ENCODE data around the gene CLASP1. TPM values are rescaled to one million over a fixed set of nuclear protein-coding genes. Genes with fewer than 3 reads are reported as not detected.

Gene CLASP1
- total RNA-seq, 6 experiments from 2014 or later, result 38.2 to 49.0 (median 41.1) TPM

DNA sequence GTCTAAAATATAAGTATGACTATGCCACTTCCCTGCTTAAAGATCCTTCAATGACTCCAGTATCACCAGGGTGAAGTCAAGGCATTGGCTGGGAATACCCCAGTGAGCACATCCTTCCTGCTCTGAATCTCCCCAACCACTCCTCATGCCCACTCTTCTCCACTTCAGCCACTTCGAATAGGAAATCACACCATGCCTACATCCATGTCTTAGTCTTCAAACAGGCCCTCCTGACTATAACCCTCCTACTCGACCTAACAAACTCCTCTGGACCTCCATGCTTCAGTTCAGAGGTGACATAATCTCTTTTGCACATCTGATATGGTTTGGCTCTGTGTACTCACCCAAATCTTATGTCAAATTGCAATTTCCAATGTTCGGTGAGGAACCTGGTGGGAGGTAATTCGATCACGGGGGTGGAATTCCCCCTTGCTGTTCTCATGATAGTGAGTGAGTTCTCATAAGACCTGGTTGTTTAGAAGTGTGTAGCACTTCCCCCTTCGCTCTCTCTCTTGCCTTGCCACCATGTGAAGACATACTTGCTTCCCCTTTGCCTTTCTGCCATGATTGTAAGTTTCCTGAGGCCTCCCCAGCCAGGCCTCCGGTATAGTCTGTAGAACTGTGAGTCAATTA, 276.4 kb downstream of the CLASP1 start:
- H3K27me3 Mint-ChIP-seq (ENCODE audit: insufficient read depth), result no peaks in the 10 kb centered on the region; the same call in 1 of the 2 replicates
- peaks cover 69% of the 10 kb centered on the region for H3K4me1 Mint-ChIP-seq (ENCODE audit: low read depth)
- no peaks in the 10 kb centered on the region for H3K9me3 Mint-ChIP-seq
- no peak overlapping the region; the same call in 1 of the 2 replicates for H3K27ac Mint-ChIP-seq
- no peak for DNase-seq
- no peak overlapping the region for H3K4me3 Mint-ChIP-seq
- no peak for TF ChIP-seq CTCF (IDR thresholded peaks at IDR 0.05)
- peaks cover 68% of the 10 kb centered on the region for H3K36me3 Mint-ChIP-seq (ENCODE audit: low read depth)

DNA sequence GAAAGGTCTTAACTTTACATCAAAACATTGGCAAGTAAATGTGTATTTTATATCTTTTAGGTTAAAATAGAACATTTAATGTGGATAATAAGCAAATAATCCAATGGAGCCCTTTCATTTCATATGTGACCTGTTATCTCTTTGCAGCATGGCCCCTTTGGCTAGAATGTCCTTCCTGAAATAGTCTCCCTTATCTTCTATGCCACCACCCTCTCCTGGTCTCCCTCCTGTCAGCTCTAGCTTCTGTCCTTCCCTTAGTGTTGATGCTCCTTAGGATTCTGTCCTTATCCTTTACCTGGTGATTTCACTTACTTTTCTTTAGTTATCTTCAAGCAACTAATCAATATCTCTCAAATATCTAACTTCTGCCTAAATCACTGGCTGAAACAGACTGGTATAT, 277.2 kb downstream of the CLASP1 start:
- no peaks in the 10 kb centered on the region for H3K9me3 Mint-ChIP-seq
- H3K27me3 Mint-ChIP-seq (ENCODE audit: insufficient read depth), result no peaks in the 10 kb centered on the region; the same call in 1 of the 2 replicates
- no peak overlapping the region; the same call in 1 of the 2 replicates for H3K27ac Mint-ChIP-seq
- TF ChIP-seq CTCF (IDR thresholded peaks at IDR 0.05), result no peak
- DNase-seq, result no peak
- H3K4me3 Mint-ChIP-seq, result no peak overlapping the region
- H3K4me1 Mint-ChIP-seq (ENCODE audit: low read depth), result peaks cover 61% of the 10 kb centered on the region
- peaks cover 70% of the 10 kb centered on the region for H3K36me3 Mint-ChIP-seq (ENCODE audit: low read depth)

- Mint-ChIP-seq H3K27ac (peak overlapping the region; percentile 67), H3K27me3 (ENCODE audit: insufficient read depth) (peaks cover 3% of the 10 kb centered on the region; the same call in 1 of the 2 replicates), H3K4me1 (ENCODE audit: low read depth) (peaks cover 65% of the 10 kb centered on the region), H3K9me3 (no peaks in the 10 kb centered on the region), H3K4me3 (no peak overlapping the region; the same call in 1 of the 2 replicates), H3K36me3 (ENCODE audit: low read depth) (peaks cover 65% of the 10 kb centered on the region)
- peak; percentile 59 for DNase-seq
- TF ChIP-seq CTCF (IDR thresholded peaks at IDR 0.05), result no peak
Measured at GRCh38 chr2:121368836-121369235, 280.4 kb downstream of the CLASP1 start.

DNA sequence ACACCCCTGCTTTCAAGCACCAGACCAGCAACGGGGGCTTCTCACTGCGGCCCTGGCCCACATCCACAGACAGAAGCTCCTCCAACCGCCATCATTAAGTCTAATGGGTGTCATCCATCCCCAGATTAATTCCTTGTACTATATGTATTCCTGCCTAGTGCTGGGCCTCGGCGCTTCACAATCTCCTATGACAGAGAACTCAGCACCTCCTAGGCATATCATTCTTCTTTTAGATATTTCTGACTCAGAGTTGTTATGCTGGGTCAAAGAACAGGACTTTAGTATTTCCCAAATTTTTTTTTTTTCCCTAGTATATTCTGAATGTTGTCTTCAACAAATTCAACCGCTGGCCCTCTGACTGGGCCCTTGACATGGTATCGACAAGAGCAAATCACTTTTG, 281.1 kb downstream of the CLASP1 start:
- no peak for TF ChIP-seq CTCF (IDR thresholded peaks at IDR 0.05)
- H3K9me3 Mint-ChIP-seq, result no peaks in the 10 kb centered on the region
- peaks cover 3% of the 10 kb centered on the region; the same call in 1 of the 2 replicates for H3K27me3 Mint-ChIP-seq (ENCODE audit: insufficient read depth)
- peaks cover 61% of the 10 kb centered on the region for H3K36me3 Mint-ChIP-seq (ENCODE audit: low read depth)
- H3K27ac Mint-ChIP-seq, result peak overlapping the region; percentile 67
- H3K4me3 Mint-ChIP-seq, result no peak overlapping the region; the same call in 1 of the 2 replicates
- H3K4me1 Mint-ChIP-seq (ENCODE audit: low read depth), result peaks cover 72% of the 10 kb centered on the region
- no peak for DNase-seq

DNA sequence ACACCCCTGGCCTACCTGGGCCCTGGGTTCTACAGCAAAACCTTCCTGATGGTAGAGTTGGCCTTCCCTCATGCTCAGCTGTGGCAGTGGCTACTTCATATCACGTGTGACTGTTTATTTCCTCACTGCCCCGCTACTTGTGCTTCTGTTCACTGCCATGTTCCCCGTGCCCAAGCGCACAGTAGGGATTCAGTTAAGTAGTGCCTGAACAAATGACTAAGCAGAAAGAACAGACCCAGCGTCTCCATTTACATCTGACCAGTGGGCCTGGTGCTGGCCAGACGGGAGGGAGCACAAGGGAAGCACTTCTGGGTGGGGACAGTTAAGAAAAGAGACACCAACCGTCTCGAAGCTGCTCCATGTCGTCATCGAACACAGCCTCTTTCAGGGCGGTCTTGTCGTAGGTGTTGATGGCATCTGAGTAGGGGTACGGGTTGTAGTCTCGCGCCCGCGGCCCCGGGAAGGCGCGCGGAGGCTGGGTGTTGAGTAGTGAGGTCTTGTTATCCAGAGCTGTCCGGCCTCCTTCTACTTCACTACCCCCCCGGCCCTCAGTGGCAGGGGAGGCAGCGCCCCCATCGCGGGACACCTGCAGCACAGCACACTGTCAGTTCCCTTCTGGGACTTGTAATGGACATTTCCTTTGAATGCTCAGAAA, 281.9 kb downstream of the CLASP1 start:
- no peak overlapping the region for H3K27ac Mint-ChIP-seq
- H3K27me3 Mint-ChIP-seq (ENCODE audit: insufficient read depth), result peaks cover 3% of the 10 kb centered on the region; the same call in 1 of the 2 replicates
- H3K4me1 Mint-ChIP-seq (ENCODE audit: low read depth), result peaks cover 80% of the 10 kb centered on the region
- no peak for DNase-seq
- H3K4me3 Mint-ChIP-seq, result no peak overlapping the region
- H3K36me3 Mint-ChIP-seq (ENCODE audit: low read depth), result peaks cover 61% of the 10 kb centered on the region
- TF ChIP-seq CTCF (IDR thresholded peaks at IDR 0.05), result no peak
- no peaks in the 10 kb centered on the region for H3K9me3 Mint-ChIP-seq

Data from HFFc6 (cell line).